GM12891 (cell line): Measurements from ENCODE around the gene SMPD1.

ENCODE experiments used
- POLR2A ChIP-seq: IDR thresholded peaks from 2 replicates; pipeline ENCODE4 v1.6.1; 2011; ENCODE audit warnings: low read depth, low read length, control low read depth
- POLR2AphosphoS5 ChIP-seq: IDR thresholded peaks from 2 replicates; pipeline ENCODE4 v1.6.1; 2011; ENCODE audit warnings: low read depth, low read length, control low read depth
- SPI1 ChIP-seq: IDR thresholded peaks from 2 replicates; pipeline ENCODE4 v1.6.1; 2011; ENCODE audit warnings: low read depth, low read length, control low read depth

GRCh38 chr11:6397636-6398035, 7.4 kb downstream of the SMPD1 start:
- TF ChIP-seq POLR2A (no peak), SPI1 (no peak), POLR2AphosphoS5 (no peak)
